MG63 (cell line): ENCODE data around the gene RASAL1. TPM values are rescaled to one million over a fixed set of nuclear protein-coding genes. Genes with fewer than 3 reads are reported as not detected.
A peak's percentile ranks its signal among the peaks of the same experiment; 100 is the strongest.

ENCODE experiments used
- DNase-seq: peaks from one replicate; pipeline ENCODE4 v3.0.0-alpha.2; 2020
- H3K27me3 ChIP-seq: fragments of 250-450 bp; sonication (Bioruptor Pico); 2 replicates; pipeline ENCODE4 v1.5.1; 2020; ENCODE audit warnings: mild to moderate bottlenecking, moderate library complexity
- H3K36me3 ChIP-seq: fragments of 250-450 bp; sonication (Bioruptor Pico); 2 replicates; pipeline ENCODE4 v1.5.1; 2020; ENCODE audit warnings: mild to moderate bottlenecking, moderate library complexity
- H3K4me3 ChIP-seq: fragments of 250-450 bp; sonication (Bioruptor Pico); 2 replicates; pipeline ENCODE4 v1.5.1; 2020; ENCODE audit warnings: mild to moderate bottlenecking, moderate library complexity
- H3K9me3 ChIP-seq: fragments of 250-450 bp; sonication (Bioruptor Pico); 2 replicates; pipeline ENCODE4 v1.5.1; 2020; ENCODE audit warnings: mild to moderate bottlenecking, moderate library complexity
- total RNA-seq: library from RNA; depleted of rRNA; stranded (reverse); fragments of >200 nt; shearing (Covaris generic); gene quantifications from 2 replicates; pipeline ENCODE4 v1.2.3, GENCODE V29; 2014; ENCODE audit warnings: low replicate concordance; rRNA removed

The RASAL1 gene
- total RNA-seq: not detected in 2 replicates

DNA sequence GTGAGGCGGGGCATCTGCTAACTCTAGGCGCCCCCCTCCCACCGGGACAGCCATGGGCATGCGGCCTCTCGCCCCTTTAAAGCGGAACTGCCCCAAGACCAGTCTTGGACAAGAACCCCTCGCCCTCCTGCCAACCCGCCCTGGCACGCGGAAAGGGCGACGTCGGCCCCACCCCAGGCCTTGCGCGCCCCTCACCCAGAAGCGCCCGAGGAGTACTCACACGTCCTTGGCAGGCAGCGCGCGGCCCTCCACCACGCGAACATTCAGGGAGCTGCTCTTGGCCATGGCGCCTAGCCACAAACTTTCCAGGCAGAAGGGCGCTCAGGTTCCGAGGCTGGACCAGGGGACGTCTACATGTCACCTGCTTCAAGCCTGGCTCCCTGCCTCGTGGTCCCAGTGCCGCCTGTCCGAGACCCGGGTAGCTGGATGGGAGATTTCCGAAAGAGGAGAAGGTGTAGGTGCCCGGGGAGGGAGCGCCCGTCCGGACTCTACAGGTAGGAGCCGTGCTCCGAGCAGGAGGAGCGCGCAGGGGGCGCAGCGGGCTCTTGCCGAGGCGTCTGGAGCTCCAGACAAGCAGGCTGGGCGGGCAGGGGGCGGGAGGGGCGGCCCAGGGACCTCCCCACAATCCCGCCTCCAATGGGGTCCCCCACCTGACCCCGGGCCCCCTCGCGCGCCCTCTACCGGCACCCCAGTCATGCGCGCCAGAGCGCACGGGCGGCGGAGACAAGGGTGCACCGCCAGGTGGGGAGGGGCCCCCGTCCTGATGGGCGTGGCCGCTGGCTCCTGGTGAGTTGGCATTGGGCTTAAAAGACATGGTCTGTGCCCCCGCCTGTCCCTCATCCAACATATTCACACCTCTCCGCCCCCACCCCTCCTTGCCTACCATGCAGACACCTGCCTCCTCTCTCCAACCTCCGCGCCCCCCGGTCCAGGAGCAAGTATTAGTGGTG, at the start of gene RASAL1:
Gene RASAL1, minus strand, starts transcription at position 584 of the 950 bp plus-strand sequence. Its CDS starts 299 bp downstream, at position 285.
- DNase-seq: no peak
- no peaks in the 10 kb centered on the region for H3K9me3 ChIP-seq
- no peaks in the 10 kb centered on the region for H3K36me3 ChIP-seq
- no peak within 1 kb of the TSS for H3K4me3 ChIP-seq
- H3K27me3 ChIP-seq: no peaks in the 10 kb centered on the region

GRCh38 chr12:113184900-113185179, 49.3 kb upstream of the RASAL1 start:
- Histone ChIP-seq H3K36me3 (peaks cover 53% of the 10 kb centered on the region), H3K4me3 (peak overlapping the region; percentile 93)
- peak; percentile 91 for DNase-seq

GRCh38 chr12:113184098-113184899, 48.7 kb upstream of the RASAL1 start:
- no peak for DNase-seq
- Histone ChIP-seq H3K27me3 (no peaks in the 10 kb centered on the region), H3K36me3 (peaks cover 57% of the 10 kb centered on the region)

More at GRCh38 chr12:113184900-113185179, 49.3 kb upstream of the RASAL1 start:
- Histone ChIP-seq H3K27me3 (no peaks in the 10 kb centered on the region), H3K9me3 (no peaks in the 10 kb centered on the region)

GRCh38 chr12:113183030-113183589, 47.5 kb upstream of the RASAL1 start:
- Histone ChIP-seq H3K4me3 (no peak overlapping the region), H3K36me3 (peaks cover 59% of the 10 kb centered on the region), H3K9me3 (no peaks in the 10 kb centered on the region), H3K27me3 (no peaks in the 10 kb centered on the region)
- no peak for DNase-seq

More at GRCh38 chr12:113184098-113184899, 48.7 kb upstream of the RASAL1 start:
- Histone ChIP-seq H3K9me3 (no peaks in the 10 kb centered on the region), H3K4me3 (peak overlapping the region; percentile 93)

DNA sequence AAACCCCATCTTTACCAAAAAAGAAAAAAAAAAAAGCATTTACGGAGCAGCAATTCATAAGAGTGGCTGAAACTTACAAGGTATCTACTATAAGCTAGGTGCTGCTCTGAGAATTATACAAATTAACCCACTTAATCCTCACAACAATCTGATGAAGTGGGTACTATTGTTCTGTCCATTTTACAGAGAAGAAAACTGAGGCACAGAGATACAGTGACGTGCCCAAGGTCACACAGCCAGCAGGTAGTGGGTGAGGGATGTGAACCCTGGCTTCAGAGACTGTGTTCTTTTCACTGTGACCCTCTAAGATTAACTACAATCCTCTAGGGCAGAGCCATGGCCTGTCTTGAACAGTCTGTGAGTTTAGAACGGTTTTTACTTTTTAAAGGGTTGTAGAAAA, 46.4 kb upstream of the RASAL1 start:
- Histone ChIP-seq H3K27me3 (no peaks in the 10 kb centered on the region), H3K4me3 (no peak overlapping the region), H3K9me3 (no peaks in the 10 kb centered on the region), H3K36me3 (peaks cover 66% of the 10 kb centered on the region)
- DNase-seq: no peak

DNA sequence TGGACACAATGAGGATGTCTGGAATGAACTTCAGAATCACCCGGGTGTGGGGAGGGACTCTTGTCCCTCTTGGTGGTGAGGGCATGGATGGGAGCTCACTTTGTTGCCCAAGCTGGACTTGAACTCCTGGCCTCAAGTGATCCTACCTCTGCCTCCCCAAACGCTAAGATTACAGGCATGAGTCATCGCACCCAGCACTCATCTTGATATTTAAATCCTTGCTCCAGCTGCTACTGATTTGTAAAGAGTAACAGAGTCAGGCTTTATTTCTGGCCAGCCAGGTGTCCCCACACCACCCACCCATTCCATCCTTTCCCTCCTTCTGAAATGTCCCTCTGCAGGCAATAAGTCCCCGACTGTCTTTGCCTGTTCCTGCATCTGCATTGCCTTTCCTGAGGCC, 44.8 kb upstream of the RASAL1 start:
- no peak overlapping the region for H3K4me3 ChIP-seq
- H3K36me3 ChIP-seq: peaks cover 66% of the 10 kb centered on the region
- DNase-seq: no peak
- no peaks in the 10 kb centered on the region for H3K9me3 ChIP-seq
- no peaks in the 10 kb centered on the region for H3K27me3 ChIP-seq

DNA sequence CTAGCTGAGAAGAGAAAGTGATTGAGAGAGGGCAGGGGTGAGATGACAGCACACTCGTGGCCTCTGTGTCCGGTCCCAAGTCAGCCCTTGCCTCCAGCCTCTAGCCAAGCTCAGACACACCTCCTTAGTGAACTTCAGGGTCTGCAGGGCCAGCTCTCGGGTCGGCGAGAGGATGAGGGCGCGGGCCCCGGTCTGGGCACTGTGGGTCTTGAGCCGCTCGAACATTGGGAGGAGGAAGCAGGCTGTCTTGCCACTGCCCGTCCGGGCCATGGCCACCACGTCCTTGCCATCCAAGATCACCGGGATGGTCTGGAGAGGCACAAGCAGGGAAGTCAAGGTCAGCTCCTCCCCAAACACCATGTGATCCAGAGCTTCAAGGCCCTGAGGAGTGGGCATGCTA, 43.5 kb upstream of the RASAL1 start:
- Histone ChIP-seq H3K9me3 (no peaks in the 10 kb centered on the region), H3K4me3 (no peak overlapping the region), H3K36me3 (peaks cover 65% of the 10 kb centered on the region), H3K27me3 (no peaks in the 10 kb centered on the region)
- no peak for DNase-seq

DNA sequence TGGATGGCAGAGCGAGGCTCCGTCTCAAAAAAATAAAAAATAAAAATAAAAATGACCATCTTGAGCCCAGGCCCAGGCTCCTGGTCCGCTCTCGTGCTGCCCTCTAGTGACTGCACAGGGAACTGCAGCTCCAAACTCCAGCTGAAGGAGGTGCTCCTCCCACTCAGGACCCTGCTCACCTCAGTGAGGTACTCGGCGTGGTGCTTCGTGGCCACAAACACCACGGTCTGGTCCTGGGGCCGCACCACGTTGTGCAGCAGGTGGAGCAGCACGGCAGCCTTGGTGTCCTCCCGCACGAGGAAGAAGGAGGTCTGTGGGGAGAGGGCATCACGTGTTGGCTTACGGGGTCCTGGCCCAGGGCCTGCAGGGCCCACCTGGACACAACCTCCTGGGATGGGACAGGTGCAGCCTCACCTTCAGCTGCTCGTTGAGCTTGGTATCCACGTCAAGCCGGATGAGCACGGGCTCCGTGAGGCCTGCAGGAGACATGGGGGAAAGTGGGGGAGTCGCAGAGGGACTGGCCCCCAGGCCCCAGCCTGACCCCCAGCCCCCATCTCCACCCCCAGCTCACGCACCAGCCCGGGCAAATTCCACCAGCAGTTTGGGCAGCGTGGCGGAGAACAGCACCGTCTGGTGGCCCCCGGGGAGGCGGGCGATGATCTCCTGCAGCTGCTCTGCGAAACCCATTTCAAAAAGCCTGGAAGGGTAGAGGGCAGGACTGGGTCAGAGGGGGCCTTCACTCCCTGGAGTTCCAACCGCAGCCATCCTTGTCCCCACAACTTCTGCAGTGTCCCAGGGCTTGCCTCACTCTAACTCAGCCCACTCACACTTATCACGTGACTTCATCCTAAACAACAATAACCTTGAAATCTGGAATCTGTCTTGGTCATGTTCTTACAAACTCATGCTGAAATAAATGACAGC, 39.2 kb upstream of the RASAL1 start:
- Histone ChIP-seq H3K4me3 (no peak overlapping the region), H3K9me3 (no peaks in the 10 kb centered on the region), H3K27me3 (no peaks in the 10 kb centered on the region), H3K36me3 (peaks cover 80% of the 10 kb centered on the region)
- DNase-seq: peak; percentile 56

DNA sequence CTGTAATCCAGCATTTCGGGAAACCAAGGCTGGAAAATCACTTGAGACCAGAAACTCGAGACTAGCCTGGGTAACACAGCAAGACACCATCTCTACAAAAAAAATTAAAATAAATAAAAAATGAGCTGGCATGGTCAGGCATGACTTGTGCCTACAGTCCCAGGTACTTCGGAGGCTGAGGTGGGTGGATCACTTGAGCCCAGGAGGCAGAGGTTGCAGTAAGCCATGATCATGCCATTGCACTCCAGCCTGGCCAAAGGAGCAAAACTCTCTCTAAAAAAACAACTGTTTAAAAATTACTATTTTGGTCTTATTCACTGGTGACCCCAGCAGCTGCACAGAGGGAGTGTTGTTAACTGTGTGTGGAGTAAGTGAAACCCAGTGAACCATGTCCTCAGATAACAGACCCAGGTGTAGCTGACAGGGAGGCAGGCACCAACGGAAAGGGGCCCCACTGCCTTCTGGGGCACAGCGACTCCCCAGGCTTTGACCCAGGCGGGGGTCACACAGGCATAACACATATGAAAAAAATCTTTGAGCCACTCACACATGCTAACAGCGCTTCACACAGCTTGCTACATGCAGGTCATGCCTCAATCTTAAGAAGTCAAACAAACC, 37.6 kb upstream of the RASAL1 start:
- Histone ChIP-seq H3K36me3 (peaks cover 77% of the 10 kb centered on the region), H3K9me3 (no peaks in the 10 kb centered on the region), H3K27me3 (no peaks in the 10 kb centered on the region), H3K4me3 (no peak overlapping the region)
- no peak for DNase-seq

DNA sequence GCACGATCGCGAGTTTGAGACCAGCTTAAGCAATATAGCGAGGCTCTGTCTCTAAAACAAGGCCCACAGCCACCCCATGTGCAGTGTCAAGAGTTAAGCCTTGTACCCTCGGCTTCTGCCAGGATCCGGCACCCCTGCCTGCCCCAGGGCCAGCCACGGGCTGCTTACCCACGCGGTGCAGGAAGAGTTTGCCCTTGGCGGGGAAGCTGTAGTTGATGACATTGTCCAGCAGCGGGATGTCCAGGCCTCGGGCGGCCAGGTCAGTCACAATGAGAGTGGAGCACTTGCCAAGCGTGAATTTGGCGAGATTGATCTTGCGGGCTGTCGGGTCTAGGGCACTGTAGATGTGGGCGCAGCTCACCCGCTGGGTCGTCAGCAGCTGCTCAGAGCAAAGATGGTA, 36.6 kb upstream of the RASAL1 start:
- Histone ChIP-seq H3K4me3 (no peak overlapping the region), H3K36me3 (peaks cover 75% of the 10 kb centered on the region), H3K9me3 (no peaks in the 10 kb centered on the region), H3K27me3 (no peaks in the 10 kb centered on the region)
- no peak for DNase-seq

- peaks cover 70% of the 10 kb centered on the region for H3K36me3 ChIP-seq
Observed at GRCh38 chr12:113171543-113171942, 36.0 kb upstream of the RASAL1 start.

DNA sequence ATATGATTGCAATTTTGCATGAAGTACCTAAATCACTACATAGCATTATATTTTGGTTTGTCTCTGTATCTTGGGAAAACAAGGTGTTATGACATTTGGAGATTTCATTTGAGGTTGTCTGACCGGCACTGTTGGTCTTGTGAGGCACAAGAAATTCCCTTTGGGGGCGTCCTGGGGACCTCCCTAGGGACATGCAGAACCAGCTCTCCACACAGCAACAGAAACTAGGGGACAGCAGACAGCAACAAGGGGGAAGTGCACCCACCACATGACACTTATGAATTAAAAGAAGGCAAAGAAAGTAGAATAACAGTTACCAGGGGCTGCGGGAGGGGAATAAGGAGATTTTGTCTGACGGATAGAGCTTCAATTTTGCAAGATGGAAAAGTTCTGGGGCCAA, 35.4 kb upstream of the RASAL1 start:
- Histone ChIP-seq H3K4me3 (no peak overlapping the region), H3K36me3 (peaks cover 69% of the 10 kb centered on the region), H3K27me3 (no peaks in the 10 kb centered on the region), H3K9me3 (no peaks in the 10 kb centered on the region)
- no peak for DNase-seq

More at GRCh38 chr12:113171543-113171942, 36.0 kb upstream of the RASAL1 start:
- Histone ChIP-seq H3K4me3 (no peak overlapping the region), H3K27me3 (no peaks in the 10 kb centered on the region), H3K9me3 (no peaks in the 10 kb centered on the region)
- no peak for DNase-seq

- no peak overlapping the region for H3K4me3 ChIP-seq
- H3K36me3 ChIP-seq: peaks cover 72% of the 10 kb centered on the region
- no peaks in the 10 kb centered on the region for H3K27me3 ChIP-seq
- H3K9me3 ChIP-seq: no peaks in the 10 kb centered on the region
- DNase-seq: no peak
Observed at GRCh38 chr12:113170457-113170856, 34.9 kb upstream of the RASAL1 start.

DNA sequence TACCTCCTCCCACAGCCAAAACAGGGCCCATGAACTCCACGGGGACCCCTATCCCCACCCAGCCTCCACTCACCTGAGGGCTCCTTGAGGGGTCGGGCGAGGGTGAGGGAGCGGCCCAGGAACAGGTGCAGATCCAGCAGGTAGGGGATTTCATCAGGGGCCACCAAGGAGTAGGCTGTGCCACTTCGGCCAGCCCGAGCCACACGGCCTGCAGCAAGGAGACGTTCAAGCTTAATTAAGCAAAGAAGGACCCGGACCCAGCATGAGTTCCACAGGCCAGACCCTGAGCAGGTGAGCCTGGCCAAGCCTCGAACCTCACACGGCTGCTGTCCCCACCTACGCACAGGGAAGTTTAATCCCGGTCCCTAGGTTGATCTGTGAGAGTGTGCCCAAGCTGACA, 34.1 kb upstream of the RASAL1 start:
- Histone ChIP-seq H3K9me3 (no peaks in the 10 kb centered on the region), H3K36me3 (peaks cover 79% of the 10 kb centered on the region), H3K4me3 (no peak overlapping the region), H3K27me3 (no peaks in the 10 kb centered on the region)
- no peak for DNase-seq

DNA sequence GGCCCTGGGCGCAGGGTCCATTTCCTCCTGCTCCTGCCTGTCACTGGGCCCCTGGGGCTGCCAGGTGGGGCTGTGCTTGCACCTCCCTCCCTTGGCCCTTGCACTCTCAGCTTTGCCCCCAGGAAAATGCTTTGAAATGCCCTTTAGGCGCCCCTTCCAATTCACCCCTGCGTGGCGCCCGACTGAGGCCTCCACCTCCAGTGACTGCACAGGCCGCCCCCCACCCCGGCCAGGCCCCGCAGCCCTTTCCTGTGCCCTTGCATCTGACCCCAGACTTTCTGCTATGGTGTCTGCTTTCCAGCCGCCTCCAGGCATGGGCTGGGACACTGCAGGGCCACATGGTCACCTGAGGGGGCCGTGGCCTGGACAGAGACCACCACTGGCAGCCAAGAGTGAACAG, 32.3 kb upstream of the RASAL1 start:
- H3K27me3 ChIP-seq: no peaks in the 10 kb centered on the region
- no peak for DNase-seq
- no peak overlapping the region for H3K4me3 ChIP-seq
- peaks cover 63% of the 10 kb centered on the region for H3K36me3 ChIP-seq
- no peaks in the 10 kb centered on the region for H3K9me3 ChIP-seq
